NK-92 (cell line): ENCODE measurements around the gene MACROD2.

Source experiments
- DNase-seq: peaks from one replicate; lab custom pipeline; 2025; ENCODE audit not compliant: unreplicated experiment; lab: John Stamatoyannopoulos, UW

The MACROD2 gene

GRCh38 chr20:15297059-15297875 is 1302.0 kb downstream of the MACROD2 start:
- DNase-seq: no peak

- no peak for DNase-seq
Observed at GRCh38 chr20:15302075-15302474, 1306.8 kb downstream of the MACROD2 start.

GRCh38 chr20:15310361-15310760 is 1315.0 kb downstream of the MACROD2 start:
- no peak for DNase-seq

GRCh38 chr20:15316556-15316955 is 1321.2 kb downstream of the MACROD2 start:
- no peak for DNase-seq

- DNase-seq: no peak
Observed at GRCh38 chr20:15317546-15318232, 1322.4 kb downstream of the MACROD2 start.

GRCh38 chr20:15318682-15319081 is 1323.4 kb downstream of the MACROD2 start:
- DNase-seq: no peak

- no peak for DNase-seq
Observed at GRCh38 chr20:15319439-15319838, 1324.1 kb downstream of the MACROD2 start.

- DNase-seq: no peak
Observed at GRCh38 chr20:15320941-15321340, 1325.6 kb downstream of the MACROD2 start.

- no peak for DNase-seq
Observed at GRCh38 chr20:15327123-15327522, 1331.8 kb downstream of the MACROD2 start.

- DNase-seq: no peak
Observed at GRCh38 chr20:15328084-15328483, 1332.8 kb downstream of the MACROD2 start.

- no peak for DNase-seq
Observed at GRCh38 chr20:15332711-15333160, 1337.4 kb downstream of the MACROD2 start.

- DNase-seq: no peak
Observed at GRCh38 chr20:15333170-15333569, 1337.9 kb downstream of the MACROD2 start.

- no peak for DNase-seq
Observed at GRCh38 chr20:15336011-15336410, 1340.7 kb downstream of the MACROD2 start.

GRCh38 chr20:15336536-15336935 is 1341.2 kb downstream of the MACROD2 start:
- DNase-seq: no peak

GRCh38 chr20:15339264-15339663 is 1343.9 kb downstream of the MACROD2 start:
- no peak for DNase-seq

- no peak for DNase-seq
Observed at GRCh38 chr20:15342991-15343523, 1347.7 kb downstream of the MACROD2 start.

GRCh38 chr20:15345287-15345686 is 1350.0 kb downstream of the MACROD2 start:
- no peak for DNase-seq

GRCh38 chr20:15346657-15347280 is 1351.5 kb downstream of the MACROD2 start:
- no peak for DNase-seq

- DNase-seq: no peak
Observed at GRCh38 chr20:15359056-15359455, 1363.7 kb downstream of the MACROD2 start.

GRCh38 chr20:15362849-15363248 is 1367.5 kb downstream of the MACROD2 start:
- no peak for DNase-seq

- no peak for DNase-seq
Observed at GRCh38 chr20:15364781-15365180, 1369.5 kb downstream of the MACROD2 start.

GRCh38 chr20:15370370-15370769 is 1375.1 kb downstream of the MACROD2 start:
- DNase-seq: no peak
